Suprapubic skin (tissue), 4 donors: ENCODE data around the gene YARS1.

Experiments used
- EP300 ChIP-seq: sonication (generic); formaldehyde crosslinking; IDR thresholded peaks from one replicate; pipeline ENCODE4 v1.6.1; 2017; ENCODE audit warnings: antibody characterized with exemption
- POLR2A ChIP-seq, 2 donors: fragments of 450-650 bp; IDR thresholded peaks; one replicate each; pipeline ENCODE4 v1.6.1; 2017; ENCODE audit warnings: antibody characterized with exemption in 2 of 2, mild to moderate bottlenecking in 2 of 2, moderate library complexity in 2 of 2
- POLR2AphosphoS5 ChIP-seq, 3 donors: sonication (generic); formaldehyde crosslinking; IDR thresholded peaks; one replicate each; pipeline ENCODE4 v1.6.1; 2017; ENCODE audit warnings: antibody characterized with exemption in 3 of 3
- TF ChIP-seq, protein P1 (sequence below), 2 donors: fragments of 200-600 bp in 1 of 2; fragments of 450-650 bp in 1 of 2; sonication (generic) in 1 of 2; IDR thresholded peaks; one replicate each; pipeline ENCODE4 v1.5.1; 2016 to 2019; ENCODE audit warnings: antibody characterized with exemption in 2 of 2, mild to moderate bottlenecking in 1 of 2, moderate library complexity in 1 of 2

DNA sequence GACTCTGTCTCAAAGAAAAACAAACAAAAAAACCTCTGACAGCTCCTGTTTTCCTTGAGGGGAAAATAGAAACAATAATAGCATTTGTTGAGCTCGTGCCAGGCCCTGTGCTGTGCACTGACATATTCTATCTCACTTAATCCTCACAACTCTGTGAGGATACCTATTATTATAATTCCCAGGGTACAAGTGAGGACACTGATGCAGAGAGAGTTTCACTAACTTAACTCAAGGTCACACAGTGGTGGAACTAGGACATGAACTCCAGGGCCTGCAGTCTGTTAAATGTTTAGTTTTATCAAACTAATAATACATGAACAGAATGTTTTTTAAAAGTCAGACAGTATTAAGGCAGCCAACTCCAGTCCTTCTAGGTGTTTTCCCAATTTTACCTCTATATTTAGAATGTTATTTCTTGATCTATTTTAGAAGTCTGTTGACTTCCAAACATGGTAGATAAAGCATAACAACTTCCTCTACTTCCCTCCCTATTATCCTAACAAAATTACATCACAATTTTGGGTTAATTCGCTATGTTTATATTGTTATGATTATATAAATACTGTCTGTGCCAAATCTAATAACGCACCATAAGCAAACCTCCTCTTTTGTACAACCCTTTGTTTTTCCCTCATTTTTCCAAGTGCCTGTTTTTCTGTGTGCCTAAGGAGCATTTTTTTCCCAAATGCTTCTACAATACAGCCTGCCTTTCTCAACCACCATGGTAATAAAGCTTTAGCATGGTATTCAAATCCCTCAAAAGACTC, 48.7 kb upstream of the YARS1 start:
- TF ChIP-seq, protein P1, sequence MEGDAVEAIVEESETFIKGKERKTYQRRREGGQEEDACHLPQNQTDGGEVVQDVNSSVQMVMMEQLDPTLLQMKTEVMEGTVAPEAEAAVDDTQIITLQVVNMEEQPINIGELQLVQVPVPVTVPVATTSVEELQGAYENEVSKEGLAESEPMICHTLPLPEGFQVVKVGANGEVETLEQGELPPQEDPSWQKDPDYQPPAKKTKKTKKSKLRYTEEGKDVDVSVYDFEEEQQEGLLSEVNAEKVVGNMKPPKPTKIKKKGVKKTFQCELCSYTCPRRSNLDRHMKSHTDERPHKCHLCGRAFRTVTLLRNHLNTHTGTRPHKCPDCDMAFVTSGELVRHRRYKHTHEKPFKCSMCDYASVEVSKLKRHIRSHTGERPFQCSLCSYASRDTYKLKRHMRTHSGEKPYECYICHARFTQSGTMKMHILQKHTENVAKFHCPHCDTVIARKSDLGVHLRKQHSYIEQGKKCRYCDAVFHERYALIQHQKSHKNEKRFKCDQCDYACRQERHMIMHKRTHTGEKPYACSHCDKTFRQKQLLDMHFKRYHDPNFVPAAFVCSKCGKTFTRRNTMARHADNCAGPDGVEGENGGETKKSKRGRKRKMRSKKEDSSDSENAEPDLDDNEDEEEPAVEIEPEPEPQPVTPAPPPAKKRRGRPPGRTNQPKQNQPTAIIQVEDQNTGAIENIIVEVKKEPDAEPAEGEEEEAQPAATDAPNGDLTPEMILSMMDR (IDR thresholded peaks at IDR 0.05), result no peak
- TF ChIP-seq EP300 (no peak), POLR2A (IDR thresholded peaks at IDR 0.05) (no peak), POLR2AphosphoS5 (IDR thresholded peaks at IDR 0.05) (no peak)
